Breast epithelium (tissue), 4 donors: Measurements from ENCODE around the gene PPM1M. TPM values are rescaled to one million over a fixed set of nuclear protein-coding genes. Genes with fewer than 3 reads are reported as not detected.

Experiments
- DNase-seq, 2 donors: peaks; one replicate each; pipeline ENCODE4 v3.0.0-alpha.2; 2019; ENCODE audit warnings: low spot score in 2 of 2
- H3K27ac ChIP-seq, 2 donors: fragments of 200-600 bp; sonication (generic) in 1 of 2; one replicate each; pipeline ENCODE4 v1.5.1; 2016 to 2019; ENCODE audit warnings: mild to moderate bottlenecking in 1 of 2
- H3K27me3 ChIP-seq, 2 donors: fragments of 200-600 bp; sonication (generic) in 1 of 2; one replicate each; pipeline versions ENCODE4 v1.5.1 to v1.6.0; 2017 to 2019; ENCODE audit warnings: control low read depth in 1 of 2, mild to moderate bottlenecking in 1 of 2
- H3K36me3 ChIP-seq: fragments of 200-600 bp; one replicate; pipeline ENCODE4 v1.5.1; 2019
- H3K4me1 ChIP-seq, 2 donors: fragments of 200-600 bp; sonication (generic); one replicate each; pipeline ENCODE4 v1.5.1; 2016 to 2019; ENCODE audit warnings: control low read depth in 1 of 2
- H3K4me3 ChIP-seq, 3 donors: fragments of 200-600 bp; sonication (generic); 1 replicate in 2 of 3; 2 replicates in 1 of 3; pipeline ENCODE4 v1.5.1; 2016 to 2019; ENCODE audit warnings: mild to moderate bottlenecking in 3 of 3, moderate library complexity in 2 of 3
- H3K9me3 ChIP-seq, 2 donors: fragments of 200-600 bp; sonication (generic) in 1 of 2; one replicate each; pipeline ENCODE4 v1.5.1; 2016 to 2019; ENCODE audit warnings: control low read depth in 1 of 2
- CTCF ChIP-seq, 3 donors: fragments of 450-650 bp; IDR thresholded peaks; one replicate each; pipeline ENCODE4 v1.5.1; 2016 to 2017; ENCODE audit warnings: antibody characterized with exemption in 3 of 3, mild to moderate bottlenecking in 3 of 3, moderate library complexity in 3 of 3
- POLR2A ChIP-seq: fragments of 450-650 bp; IDR thresholded peaks from one replicate; pipeline ENCODE4 v1.6.1; 2016; ENCODE audit warnings: antibody characterized with exemption, mild to moderate bottlenecking, moderate library complexity
- POLR2AphosphoS5 ChIP-seq, 3 donors: sonication (generic); formaldehyde crosslinking; IDR thresholded peaks; one replicate each; pipeline ENCODE4 v1.6.1; 2017; ENCODE audit warnings: antibody characterized with exemption in 3 of 3
- intact Hi-C: fragments of 100-400 bp; cut with DNase I; formaldehyde crosslinking; loops from one replicate; pipeline ENCODE4 v1.15.1; 2023; ENCODE audit warnings: low total_unique reads
- total RNA-seq, 3 donors: library from RNA; depleted of rRNA; stranded (reverse); fragments of >200 nt; gene quantifications; one replicate each; pipeline ENCODE4 v1.1.0, GENCODE V29; 2016

PPM1M gene
- total RNA-seq, 3 donors from 2014 or later = 15.4 to 31.2 (median 20.2) TPM

DNA sequence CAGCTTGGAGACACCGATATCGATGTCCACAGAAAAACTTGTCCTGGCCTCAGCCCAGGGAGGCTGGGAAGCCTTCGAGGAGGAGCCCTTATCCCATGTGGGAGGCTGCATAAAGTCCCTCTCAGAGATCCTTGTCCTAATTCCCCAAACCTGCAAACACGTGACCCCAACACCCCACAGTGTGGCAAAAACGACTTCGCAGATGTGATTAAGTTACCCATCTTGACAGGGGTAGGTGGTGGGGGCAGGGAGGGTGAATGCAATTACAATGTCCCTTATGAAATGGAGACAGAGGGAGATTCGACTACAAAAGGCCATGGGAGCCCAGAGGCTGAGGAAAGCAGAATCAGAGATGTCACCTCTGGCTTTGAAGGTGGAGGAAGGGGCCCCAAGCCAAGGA is 17.8 kb upstream of the PPM1M start:
- no peak for DNase-seq
- Histone ChIP-seq H3K27ac (no peak overlapping the region), H3K4me3 (no peak overlapping the region), H3K4me1 (no peaks in the 10 kb centered on the region), H3K36me3 (peaks cover 6% of the 10 kb centered on the region), H3K27me3 (no peaks in the 10 kb centered on the region), H3K9me3 (no peaks in the 10 kb centered on the region)
- TF ChIP-seq CTCF (IDR thresholded peaks at IDR 0.05) (no peak), POLR2AphosphoS5 (IDR thresholded peaks at IDR 0.05) (no peak), POLR2A (no peak)
- intact Hi-C loops = no loop called here

GRCh38 chr3:52228266-52228665 is 17.3 kb upstream of the PPM1M start:
- intact Hi-C loops = no loop called here

GRCh38 chr3:52228751-52229291 is 16.7 kb upstream of the PPM1M start:
- H3K36me3 ChIP-seq = peaks cover 6% of the 10 kb centered on the region
- no peak for TF ChIP-seq CTCF (IDR thresholded peaks at IDR 0.05)
- TF ChIP-seq POLR2AphosphoS5 (IDR thresholded peaks at IDR 0.05) = no peak
- no peak for TF ChIP-seq POLR2A
- no peaks in the 10 kb centered on the region for H3K4me1 ChIP-seq
- H3K4me3 ChIP-seq = no peak overlapping the region
- no peaks in the 10 kb centered on the region for H3K27me3 ChIP-seq
- no peaks in the 10 kb centered on the region for H3K9me3 ChIP-seq
- H3K27ac ChIP-seq = no peak overlapping the region
- intact Hi-C loops = no loop called here
- DNase-seq = no peak

More at GRCh38 chr3:52228266-52228665, 17.3 kb upstream of the PPM1M start:
- peaks cover 6% of the 10 kb centered on the region for H3K36me3 ChIP-seq
- no peak overlapping the region for H3K4me3 ChIP-seq
- no peaks in the 10 kb centered on the region for H3K27me3 ChIP-seq
- H3K4me1 ChIP-seq = no peaks in the 10 kb centered on the region
- no peaks in the 10 kb centered on the region for H3K9me3 ChIP-seq
- H3K27ac ChIP-seq = no peak overlapping the region
- TF ChIP-seq CTCF (IDR thresholded peaks at IDR 0.05) (no peak), POLR2A (no peak), POLR2AphosphoS5 (IDR thresholded peaks at IDR 0.05) (no peak)
- DNase-seq = no peak

- Histone ChIP-seq H3K9me3 (no peaks in the 10 kb centered on the region), H3K4me1 (no peaks in the 10 kb centered on the region), H3K36me3 (peaks cover 6% of the 10 kb centered on the region), H3K27me3 (no peaks in the 10 kb centered on the region), H3K27ac (no peak overlapping the region), H3K4me3 (no peak overlapping the region)
- DNase-seq = no peak
- TF ChIP-seq POLR2AphosphoS5 (IDR thresholded peaks at IDR 0.05) (no peak), CTCF (IDR thresholded peaks at IDR 0.05) (no peak), POLR2A (no peak)
- intact Hi-C loops = loop anchor here (10.0 kb wide), 1 partner anchor 95 kb away; no protein-coding TSS in a partner anchor
Measured at GRCh38 chr3:52229656-52230055, 15.9 kb upstream of the PPM1M start.

DNA sequence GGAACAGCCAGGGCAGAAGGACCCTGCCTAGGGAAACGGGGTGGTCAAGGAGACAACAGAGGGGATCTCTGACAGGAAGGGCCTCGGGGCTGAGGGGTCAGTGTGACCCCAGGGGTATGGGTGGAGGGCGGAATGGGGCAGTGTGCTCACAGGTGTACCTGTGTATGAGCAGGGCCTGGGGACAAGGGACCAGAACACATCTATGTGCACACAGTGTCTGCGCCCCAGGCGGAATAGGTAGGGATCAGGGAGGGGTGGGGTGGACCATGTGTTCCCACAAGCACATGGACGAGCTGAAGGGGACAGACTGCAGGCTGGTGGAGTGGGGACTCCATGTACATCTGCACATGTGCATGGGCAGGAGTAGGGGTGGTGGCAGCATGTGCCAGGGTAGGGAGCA is 15.1 kb upstream of the PPM1M start:
- intact Hi-C loops = loop anchor here (10.0 kb wide), 1 partner anchor 94 kb away; no protein-coding TSS in a partner anchor
- Histone ChIP-seq H3K9me3 (no peaks in the 10 kb centered on the region), H3K36me3 (peaks cover 6% of the 10 kb centered on the region), H3K27ac (no peak overlapping the region), H3K4me3 (no peak overlapping the region), H3K27me3 (no peaks in the 10 kb centered on the region), H3K4me1 (no peaks in the 10 kb centered on the region)
- TF ChIP-seq POLR2A = no peak
- TF ChIP-seq POLR2AphosphoS5 (IDR thresholded peaks at IDR 0.05) = no peak
- no peak for TF ChIP-seq CTCF (IDR thresholded peaks at IDR 0.05)
- no peak for DNase-seq
